Measurements from ENCODE around the gene NPIPB6. TPM values are rescaled to one million over a fixed set of nuclear protein-coding genes. Genes with fewer than 3 reads are reported as not detected.

The NPIPB6 gene
- total RNA-seq, 1 donor from 2014 or later, result 0.29 TPM

GRCh38 chr16:28295276-28295675, 68.0 kb downstream of the NPIPB6 start:
- TF ChIP-seq CTCF (conservative IDR thresholded peaks at IDR 0.05; ENCODE audit: low read depth, low read length), result no peak
- no peak for DNase-seq (ENCODE audit: low read depth)
- H3K4me3 ChIP-seq (ENCODE audit: low read depth, low read length), result no peak overlapping the region

DNA sequence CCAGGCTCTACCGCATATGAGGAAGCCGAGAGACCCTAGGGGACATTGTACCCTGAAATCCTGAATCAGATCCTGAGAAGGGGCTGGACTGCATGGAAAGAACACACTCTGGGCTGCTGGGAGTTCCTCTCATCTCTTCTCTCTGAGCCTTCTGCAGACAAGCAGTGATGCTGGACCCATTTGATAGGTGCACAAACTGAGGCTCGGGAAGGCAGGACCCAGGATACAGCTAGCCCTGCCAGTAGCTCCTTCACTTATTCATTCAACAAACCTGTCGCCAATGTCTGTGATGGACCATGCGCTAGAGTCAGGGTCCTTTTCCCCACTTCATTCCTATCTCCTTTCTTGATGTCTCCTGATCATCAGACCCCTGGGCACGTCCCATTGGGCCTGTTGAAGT, 69.1 kb downstream of the NPIPB6 start:
- no peak for DNase-seq (ENCODE audit: low read depth)
- no peak overlapping the region for H3K4me3 ChIP-seq (ENCODE audit: low read depth, low read length)
- no peak for TF ChIP-seq CTCF (conservative IDR thresholded peaks at IDR 0.05; ENCODE audit: low read depth, low read length)

DNA sequence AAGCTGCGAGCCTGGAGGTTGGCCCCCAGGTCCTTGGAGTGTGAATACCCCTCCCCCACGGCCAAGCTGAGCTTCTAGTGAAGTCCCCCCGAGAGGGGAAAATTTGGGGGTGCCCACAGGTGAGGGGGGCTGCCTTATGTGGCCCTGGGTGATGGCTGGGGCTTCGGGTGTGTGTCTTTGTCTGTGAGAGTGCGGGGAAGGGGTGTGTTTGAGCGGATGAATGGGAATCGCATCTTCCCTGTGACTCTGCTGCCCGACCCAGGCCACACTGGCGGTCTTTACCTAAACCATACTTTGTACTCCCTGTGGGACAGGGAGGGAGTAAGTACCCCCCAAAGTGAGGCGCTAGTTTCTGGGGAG, 69.7 kb downstream of the NPIPB6 start:
- TF ChIP-seq CTCF (conservative IDR thresholded peaks at IDR 0.05; ENCODE audit: low read depth, low read length), result no peak
- no peak overlapping the region for H3K4me3 ChIP-seq (ENCODE audit: low read depth, low read length)
- no peak for DNase-seq (ENCODE audit: low read depth)

DNA sequence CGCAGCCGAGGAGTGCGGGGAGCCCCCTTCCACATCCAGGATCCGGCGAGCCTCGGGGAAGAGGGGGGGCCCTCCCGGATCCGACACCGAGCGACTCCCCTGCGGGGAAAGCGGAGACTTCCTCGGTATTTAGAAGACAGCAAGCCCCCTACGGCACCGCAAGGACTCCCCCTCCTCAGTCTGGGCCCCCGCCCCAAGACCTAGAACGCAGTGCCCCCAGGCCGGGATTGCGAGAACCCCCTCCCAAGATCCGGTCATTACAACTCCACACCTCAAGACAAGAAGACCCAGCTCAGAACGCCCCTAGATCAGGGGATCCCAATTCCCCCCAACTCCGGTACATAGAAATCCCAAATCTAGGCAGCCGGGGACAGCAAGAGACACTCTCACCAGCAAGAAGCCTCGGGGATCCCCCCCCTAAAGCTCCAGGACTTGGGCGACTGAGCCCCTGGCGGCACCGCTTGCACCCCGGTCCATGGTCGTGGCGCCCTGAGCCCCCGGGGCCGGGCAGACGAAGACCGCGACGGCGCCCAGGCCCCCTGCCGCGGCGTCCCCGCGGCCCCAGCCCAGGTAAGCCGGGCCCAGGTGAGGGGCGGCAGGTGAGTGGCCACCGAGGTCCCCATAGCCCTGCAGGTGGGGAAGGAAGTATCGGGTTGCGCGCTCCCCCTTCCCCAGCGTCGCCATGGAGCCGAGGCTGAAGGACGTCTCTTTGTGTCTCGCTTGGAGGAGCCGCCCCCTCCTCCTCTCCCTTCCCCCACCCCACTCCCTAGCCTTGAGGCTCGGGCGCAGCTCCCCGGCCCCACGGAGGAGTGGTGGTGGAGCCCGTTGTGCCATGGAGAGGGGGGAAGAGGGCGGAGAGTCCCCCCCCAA, 70.3 kb downstream of the NPIPB6 start:
- no peak for TF ChIP-seq CTCF (conservative IDR thresholded peaks at IDR 0.05; ENCODE audit: low read depth, low read length)
- H3K4me3 ChIP-seq (ENCODE audit: low read depth, low read length), result peak overlapping the region; percentile 56
- DNase-seq (ENCODE audit: low read depth), result no peak

Other genes with a start within 250 kb of the NPIPB6 start
- gene XPO6, start 151.5 kb downstream of the NPIPB6 start, total RNA-seq, result 132 and 168 TPM in 2 replicates
- gene SBK1, start 71.0 kb downstream of the NPIPB6 start, total RNA-seq, result 1.4 and 4.8 TPM in 2 replicates
- 132 and 175 TPM in 2 replicates for gene EIF3CL, start 40.3 kb upstream of the NPIPB6 start, total RNA-seq
- gene NPIPB7, start 108.8 kb upstream of the NPIPB6 start, total RNA-seq, result not detected in 2 replicates
- gene CLN3, start 128.6 kb upstream of the NPIPB6 start, total RNA-seq, result 15.5 and 16.0 TPM in 2 replicates
- not detected in 2 replicates for gene APOBR, start 131.1 kb upstream of the NPIPB6 start, total RNA-seq
- not detected in 2 replicates for gene IL27, start 143.3 kb upstream of the NPIPB6 start, total RNA-seq
- gene NUPR1, start 175.5 kb upstream of the NPIPB6 start, total RNA-seq, result not detected in 2 replicates
- gene SGF29, start 190.4 kb upstream of the NPIPB6 start, total RNA-seq, result 17.4 and 18.7 TPM in 2 replicates
- 0.17 TPM in 1 of 2 replicates, not detected in the other for gene SULT1A2, start 233.5 kb upstream of the NPIPB6 start, total RNA-seq
- gene SULT1A1, start 246.5 kb upstream of the NPIPB6 start, total RNA-seq, result 0.72 and 8.6 TPM in 2 replicates